Measurements from ENCODE around the gene PHACTR4. TPM values are rescaled to one million over a fixed set of nuclear protein-coding genes. Genes with fewer than 3 reads are reported as not detected.

Gene PHACTR4
- total and polyA plus RNA-seq, 9 of the 15 experiments (the other 6 are each of a cell fraction or from before 2014, with no cell fraction given) = 6.4 to 43.6 (median 14.2) TPM

DNA sequence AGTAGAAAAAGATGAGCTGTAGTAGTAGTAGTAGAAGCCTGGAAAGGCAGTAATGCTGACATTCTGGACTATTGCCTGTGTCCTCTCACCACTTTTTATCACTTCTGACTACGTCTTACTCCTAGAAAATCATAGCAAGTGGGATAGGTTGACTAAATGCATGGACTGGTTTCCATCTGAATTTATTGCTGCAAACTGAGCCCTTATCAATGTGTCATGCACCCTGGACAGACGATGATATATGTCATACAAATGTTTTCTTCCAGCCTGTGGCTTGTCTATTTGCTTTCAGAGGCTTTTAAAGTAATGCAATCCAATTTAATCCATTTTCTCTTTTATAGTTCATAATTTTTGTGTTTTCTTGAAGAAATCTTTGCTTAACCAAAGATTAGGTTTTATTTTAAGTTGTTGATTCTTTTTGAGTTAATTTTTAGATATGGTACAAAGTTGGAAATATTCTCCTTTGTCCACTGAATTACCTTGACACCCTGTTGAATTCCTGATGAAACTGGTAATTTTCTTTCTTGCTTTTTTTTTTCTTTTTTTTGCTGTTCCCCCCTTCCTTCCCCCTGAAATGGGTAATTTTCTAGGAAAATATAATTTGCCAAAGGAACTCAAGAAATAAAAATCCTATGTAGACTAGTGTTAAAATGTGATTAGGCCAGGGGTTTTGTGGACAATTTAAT is 47.1 kb downstream of the PHACTR4 start (continued):
- TF ChIP-seq FOXK2 (conservative IDR thresholded peaks at IDR 0.05 in 1 of 2, IDR thresholded peaks at IDR 0.05 in 1 of 2; ENCODE audit: low read depth in 2 of 2) (0 out of 4 replicates have a peak, but pooled peaks of 1 of the 2 experiments have one; percentile 9), SUPT5H (IDR thresholded peaks at IDR 0.05) (no peak), HDAC2 (IDR thresholded peaks at IDR 0.05) (peak; percentile 68), CBFA2T2 (conservative IDR thresholded peaks at IDR 0.05) (peak; percentile 40; the same call in 1 of the 2 replicates), ZNF239 (CRISPR knock-in tag; IDR thresholded peaks at IDR 0.05) (no peak), POLR2H (tag; IDR thresholded peaks at IDR 0.05; ENCODE audit: low read depth) (0 out of 2 replicates have a peak, but pooled peaks have one; percentile 36), GABPB2 (CRISPR knock-in tag; conservative IDR thresholded peaks at IDR 0.05) (no peak), ZNF3 (CRISPR knock-in tag; IDR thresholded peaks at IDR 0.05) (no peak), RCOR1 (IDR thresholded peaks at IDR 0.05; ENCODE audit: borderline replicate concordance in 1 of 2, low read depth in 2 of 2, low read length in 2 of 2) (peak in 1 of 2 experiments; percentile 92; a peak in 1 of 4 replicates)
- TF ChIP-seq, protein P1, sequence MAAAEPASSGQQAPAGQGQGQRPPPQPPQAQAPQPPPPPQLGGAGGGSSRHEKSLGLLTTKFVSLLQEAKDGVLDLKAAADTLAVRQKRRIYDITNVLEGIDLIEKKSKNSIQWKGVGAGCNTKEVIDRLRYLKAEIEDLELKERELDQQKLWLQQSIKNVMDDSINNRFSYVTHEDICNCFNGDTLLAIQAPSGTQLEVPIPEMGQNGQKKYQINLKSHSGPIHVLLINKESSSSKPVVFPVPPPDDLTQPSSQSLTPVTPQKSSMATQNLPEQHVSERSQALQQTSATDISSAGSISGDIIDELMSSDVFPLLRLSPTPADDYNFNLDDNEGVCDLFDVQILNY (CRISPR knock-in tag; IDR thresholded peaks at IDR 0.05) = no peak
- TF ChIP-seq, protein P2, sequence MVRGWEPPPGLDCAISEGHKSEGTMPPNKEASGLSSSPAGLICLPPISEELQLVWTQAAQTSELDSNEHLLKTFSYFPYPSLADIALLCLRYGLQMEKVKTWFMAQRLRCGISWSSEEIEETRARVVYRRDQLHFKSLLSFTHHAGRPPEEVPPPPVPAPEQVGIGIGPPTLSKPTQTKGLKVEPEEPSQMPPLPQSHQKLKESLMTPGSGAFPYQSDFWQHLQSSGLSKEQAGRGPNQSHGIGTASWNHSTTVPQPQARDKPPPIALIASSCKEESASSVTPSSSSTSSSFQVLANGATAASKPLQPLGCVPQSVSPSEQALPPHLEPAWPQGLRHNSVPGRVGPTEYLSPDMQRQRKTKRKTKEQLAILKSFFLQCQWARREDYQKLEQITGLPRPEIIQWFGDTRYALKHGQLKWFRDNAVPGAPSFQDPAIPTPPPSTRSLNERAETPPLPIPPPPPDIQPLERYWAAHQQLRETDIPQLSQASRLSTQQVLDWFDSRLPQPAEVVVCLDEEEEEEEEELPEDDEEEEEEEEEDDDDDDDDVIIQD (CRISPR knock-in tag; IDR thresholded peaks at IDR 0.05) = no peak
- TF ChIP-seq, protein P3, sequence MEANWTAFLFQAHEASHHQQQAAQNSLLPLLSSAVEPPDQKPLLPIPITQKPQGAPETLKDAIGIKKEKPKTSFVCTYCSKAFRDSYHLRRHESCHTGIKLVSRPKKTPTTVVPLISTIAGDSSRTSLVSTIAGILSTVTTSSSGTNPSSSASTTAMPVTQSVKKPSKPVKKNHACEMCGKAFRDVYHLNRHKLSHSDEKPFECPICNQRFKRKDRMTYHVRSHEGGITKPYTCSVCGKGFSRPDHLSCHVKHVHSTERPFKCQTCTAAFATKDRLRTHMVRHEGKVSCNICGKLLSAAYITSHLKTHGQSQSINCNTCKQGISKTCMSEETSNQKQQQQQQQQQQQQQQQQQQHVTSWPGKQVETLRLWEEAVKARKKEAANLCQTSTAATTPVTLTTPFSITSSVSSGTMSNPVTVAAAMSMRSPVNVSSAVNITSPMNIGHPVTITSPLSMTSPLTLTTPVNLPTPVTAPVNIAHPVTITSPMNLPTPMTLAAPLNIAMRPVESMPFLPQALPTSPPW (CRISPR knock-in tag; IDR thresholded peaks at IDR 0.05) = peak; percentile 1
- TF ChIP-seq, protein P4, sequence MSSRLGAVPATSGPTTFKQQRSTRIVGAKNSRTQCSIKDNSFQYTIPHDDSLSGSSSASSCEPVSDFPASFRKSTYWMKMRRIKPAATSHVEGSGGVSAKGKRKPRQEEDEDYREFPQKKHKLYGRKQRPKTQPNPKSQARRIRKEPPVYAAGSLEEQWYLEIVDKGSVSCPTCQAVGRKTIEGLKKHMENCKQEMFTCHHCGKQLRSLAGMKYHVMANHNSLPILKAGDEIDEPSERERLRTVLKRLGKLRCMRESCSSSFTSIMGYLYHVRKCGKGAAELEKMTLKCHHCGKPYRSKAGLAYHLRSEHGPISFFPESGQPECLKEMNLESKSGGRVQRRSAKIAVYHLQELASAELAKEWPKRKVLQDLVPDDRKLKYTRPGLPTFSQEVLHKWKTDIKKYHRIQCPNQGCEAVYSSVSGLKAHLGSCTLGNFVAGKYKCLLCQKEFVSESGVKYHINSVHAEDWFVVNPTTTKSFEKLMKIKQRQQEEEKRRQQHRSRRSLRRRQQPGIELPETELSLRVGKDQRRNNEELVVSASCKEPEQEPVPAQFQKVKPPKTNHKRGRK (tag; IDR thresholded peaks at IDR 0.05) = peak; percentile 40; the same call in 1 of the 2 replicates
- TF ChIP-seq, protein P5, sequence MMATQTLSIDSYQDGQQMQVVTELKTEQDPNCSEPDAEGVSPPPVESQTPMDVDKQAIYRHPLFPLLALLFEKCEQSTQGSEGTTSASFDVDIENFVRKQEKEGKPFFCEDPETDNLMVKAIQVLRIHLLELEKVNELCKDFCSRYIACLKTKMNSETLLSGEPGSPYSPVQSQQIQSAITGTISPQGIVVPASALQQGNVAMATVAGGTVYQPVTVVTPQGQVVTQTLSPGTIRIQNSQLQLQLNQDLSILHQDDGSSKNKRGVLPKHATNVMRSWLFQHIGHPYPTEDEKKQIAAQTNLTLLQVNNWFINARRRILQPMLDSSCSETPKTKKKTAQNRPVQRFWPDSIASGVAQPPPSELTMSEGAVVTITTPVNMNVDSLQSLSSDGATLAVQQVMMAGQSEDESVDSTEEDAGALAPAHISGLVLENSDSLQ (IDR thresholded peaks at IDR 0.05) = peak; percentile 97
- TF ChIP-seq, protein P6, sequence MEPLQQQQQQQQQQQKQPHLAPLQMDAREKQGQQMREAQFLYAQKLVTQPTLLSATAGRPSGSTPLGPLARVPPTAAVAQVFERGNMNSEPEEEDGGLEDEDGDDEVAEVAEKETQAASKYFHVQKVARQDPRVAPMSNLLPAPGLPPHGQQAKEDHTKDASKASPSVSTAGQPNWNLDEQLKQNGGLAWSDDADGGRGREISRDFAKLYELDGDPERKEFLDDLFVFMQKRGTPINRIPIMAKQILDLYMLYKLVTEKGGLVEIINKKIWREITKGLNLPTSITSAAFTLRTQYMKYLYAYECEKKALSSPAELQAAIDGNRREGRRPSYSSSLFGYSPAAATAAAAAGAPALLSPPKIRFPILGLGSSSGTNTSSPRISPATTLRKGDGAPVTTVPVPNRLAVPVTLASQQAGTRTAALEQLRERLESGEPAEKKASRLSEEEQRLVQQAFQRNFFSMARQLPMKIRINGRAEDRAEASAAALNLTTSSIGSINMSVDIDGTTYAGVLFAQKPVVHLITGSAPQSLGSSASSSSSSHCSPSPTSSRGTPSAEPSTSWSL (CRISPR knock-in tag; IDR thresholded peaks at IDR 0.05; ENCODE audit: borderline replicate concordance) = no peak
- TF ChIP-seq, protein P7, sequence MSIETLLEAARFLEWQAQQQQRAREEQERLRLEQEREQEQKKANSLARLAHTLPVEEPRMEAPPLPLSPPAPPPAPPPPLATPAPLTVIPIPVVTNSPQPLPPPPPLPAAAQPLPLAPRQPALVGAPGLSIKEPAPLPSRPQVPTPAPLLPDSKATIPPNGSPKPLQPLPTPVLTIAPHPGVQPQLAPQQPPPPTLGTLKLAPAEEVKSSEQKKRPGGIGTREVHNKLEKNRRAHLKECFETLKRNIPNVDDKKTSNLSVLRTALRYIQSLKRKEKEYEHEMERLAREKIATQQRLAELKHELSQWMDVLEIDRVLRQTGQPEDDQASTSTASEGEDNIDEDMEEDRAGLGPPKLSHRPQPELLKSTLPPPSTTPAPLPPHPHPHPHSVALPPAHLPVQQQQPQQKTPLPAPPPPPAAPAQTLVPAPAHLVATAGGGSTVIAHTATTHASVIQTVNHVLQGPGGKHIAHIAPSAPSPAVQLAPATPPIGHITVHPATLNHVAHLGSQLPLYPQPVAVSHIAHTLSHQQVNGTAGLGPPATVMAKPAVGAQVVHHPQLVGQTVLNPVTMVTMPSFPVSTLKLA (conservative IDR thresholded peaks at IDR 0.05) = peak in 1 of 2 experiments; percentile 45; a peak in 1 of 4 replicates

All from K562 (cell line).